Spleen (tissue), 7 donors: ENCODE data around the gene HERPUD2.

ENCODE experiments used
- POLR2A ChIP-seq, 3 donors: fragments of 450-650 bp; IDR thresholded peaks; one replicate each; pipeline ENCODE4 v1.5.1; 2017; ENCODE audit warnings: antibody characterized with exemption in 3 of 3, mild to moderate bottlenecking in 1 of 3
- TF ChIP-seq, protein P1 (sequence below), 11 experiments: fragments of 200-600 bp in 7 of 11; fragments of 450-650 bp in 4 of 11; sonication (generic) in 4 of 11; IDR thresholded peaks in 8 of 11; conservative IDR thresholded peaks in 3 of 11; 1 replicate in 7 of 11; 2 replicates in 4 of 11; pipeline versions ENCODE4 v1.4.0 to v1.8.0; 2016 to 2021; ENCODE audit warnings: antibody characterized with exemption in 11 of 11, inconsistent platforms in 4 of 11, mild to moderate bottlenecking in 1 of 11
- donor health status: DM: no; HTN: no; CAD: no; lungs with moderate emphysema.
- donor health status: DM: no; HTN: no; CAD: no.
- donor health status: DM: no; HTN: no; CAD: no.

GRCh38 chr7:35647171-35647574 lies 47.8 kb downstream of the HERPUD2 start:
- TF ChIP-seq, protein P1, sequence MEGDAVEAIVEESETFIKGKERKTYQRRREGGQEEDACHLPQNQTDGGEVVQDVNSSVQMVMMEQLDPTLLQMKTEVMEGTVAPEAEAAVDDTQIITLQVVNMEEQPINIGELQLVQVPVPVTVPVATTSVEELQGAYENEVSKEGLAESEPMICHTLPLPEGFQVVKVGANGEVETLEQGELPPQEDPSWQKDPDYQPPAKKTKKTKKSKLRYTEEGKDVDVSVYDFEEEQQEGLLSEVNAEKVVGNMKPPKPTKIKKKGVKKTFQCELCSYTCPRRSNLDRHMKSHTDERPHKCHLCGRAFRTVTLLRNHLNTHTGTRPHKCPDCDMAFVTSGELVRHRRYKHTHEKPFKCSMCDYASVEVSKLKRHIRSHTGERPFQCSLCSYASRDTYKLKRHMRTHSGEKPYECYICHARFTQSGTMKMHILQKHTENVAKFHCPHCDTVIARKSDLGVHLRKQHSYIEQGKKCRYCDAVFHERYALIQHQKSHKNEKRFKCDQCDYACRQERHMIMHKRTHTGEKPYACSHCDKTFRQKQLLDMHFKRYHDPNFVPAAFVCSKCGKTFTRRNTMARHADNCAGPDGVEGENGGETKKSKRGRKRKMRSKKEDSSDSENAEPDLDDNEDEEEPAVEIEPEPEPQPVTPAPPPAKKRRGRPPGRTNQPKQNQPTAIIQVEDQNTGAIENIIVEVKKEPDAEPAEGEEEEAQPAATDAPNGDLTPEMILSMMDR (IDR thresholded peaks at IDR 0.05 in 8 of 11, conservative IDR thresholded peaks at IDR 0.05 in 3 of 11): no peak
- no peak for TF ChIP-seq POLR2A (IDR thresholded peaks at IDR 0.05)
